Keratinocyte (primary cell): ENCODE results near the gene FTO.

Source experiments
- EZH2 ChIP-seq: IDR thresholded peaks from one replicate; pipeline ENCODE4 v1.6.1; 2012; ENCODE audit warnings: inconsistent platforms, mild to moderate bottlenecking, low read length, moderate library complexity
- TF ChIP-seq, protein P1 (sequence below), 3 experiments: IDR thresholded peaks in 1 of 3; conservative IDR thresholded peaks in 1 of 3; optimal IDR thresholded peaks in 1 of 3; 2 replicates in 2 of 3; 3 replicates in 1 of 3; pipeline versions ENCODE3 to v1.5.1; 2011; ENCODE audit warnings: low read length in 3 of 3, mild to moderate bottlenecking in 3 of 3, moderate library complexity in 2 of 3, control low read depth in 1 of 3, inconsistent platforms in 1 of 3; ENCODE audit not compliant: insufficient read depth in 2 of 3; ENCODE audit errors: extremely low read depth in 1 of 3

DNA sequence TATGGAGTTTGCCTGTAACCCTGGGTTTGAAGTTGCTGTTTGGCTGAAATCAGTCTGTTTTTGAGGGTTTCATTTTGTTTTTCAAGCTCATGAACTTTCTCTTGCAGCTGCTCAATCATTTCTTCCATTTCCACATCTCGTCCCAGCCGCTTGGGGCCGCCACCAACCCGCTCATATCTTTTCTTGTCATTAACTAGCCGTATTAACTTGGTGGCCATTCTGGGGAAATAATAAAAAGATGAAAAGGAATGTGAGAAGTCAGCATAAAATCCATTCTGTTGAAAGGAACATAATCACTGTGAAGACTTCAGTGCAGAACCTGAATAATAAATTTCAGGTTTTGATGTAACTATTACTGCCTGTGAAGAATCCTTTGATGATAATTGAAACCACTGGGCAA, 11.8 kb upstream of the FTO start:
- TF ChIP-seq, protein P1, sequence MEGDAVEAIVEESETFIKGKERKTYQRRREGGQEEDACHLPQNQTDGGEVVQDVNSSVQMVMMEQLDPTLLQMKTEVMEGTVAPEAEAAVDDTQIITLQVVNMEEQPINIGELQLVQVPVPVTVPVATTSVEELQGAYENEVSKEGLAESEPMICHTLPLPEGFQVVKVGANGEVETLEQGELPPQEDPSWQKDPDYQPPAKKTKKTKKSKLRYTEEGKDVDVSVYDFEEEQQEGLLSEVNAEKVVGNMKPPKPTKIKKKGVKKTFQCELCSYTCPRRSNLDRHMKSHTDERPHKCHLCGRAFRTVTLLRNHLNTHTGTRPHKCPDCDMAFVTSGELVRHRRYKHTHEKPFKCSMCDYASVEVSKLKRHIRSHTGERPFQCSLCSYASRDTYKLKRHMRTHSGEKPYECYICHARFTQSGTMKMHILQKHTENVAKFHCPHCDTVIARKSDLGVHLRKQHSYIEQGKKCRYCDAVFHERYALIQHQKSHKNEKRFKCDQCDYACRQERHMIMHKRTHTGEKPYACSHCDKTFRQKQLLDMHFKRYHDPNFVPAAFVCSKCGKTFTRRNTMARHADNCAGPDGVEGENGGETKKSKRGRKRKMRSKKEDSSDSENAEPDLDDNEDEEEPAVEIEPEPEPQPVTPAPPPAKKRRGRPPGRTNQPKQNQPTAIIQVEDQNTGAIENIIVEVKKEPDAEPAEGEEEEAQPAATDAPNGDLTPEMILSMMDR (optimal IDR thresholded peaks at IDR 0.05 in 1 of 3, IDR thresholded peaks at IDR 0.05 in 1 of 3, conservative IDR thresholded peaks at IDR 0.05 in 1 of 3; ENCODE audit: extremely low read depth in 1 of 3, insufficient read depth in 2 of 3, low read length in 3 of 3) = no peak
- TF ChIP-seq EZH2 = no peak
